B cell (primary cell): ENCODE measurements around the gene MAGI2. TPM values are rescaled to one million over a fixed set of nuclear protein-coding genes. Genes with fewer than 3 reads are reported as not detected.

Experiments
- ATAC-seq: fragments of 200-7000 bp; cut with Tn5 transposase; one replicate; pipeline ENCODE4 v1.10.0; 2021; ENCODE audit warnings: low read depth, mild to moderate bottlenecking, moderate number of reproducible peaks, moderate library complexity
- CTCF ChIA-PET: fragments of 350-600 bp; sonication (Branson Sonifier 250); formaldehyde crosslinking; loops from one replicate; lab custom pipeline; 2021; ENCODE audit warnings: antibody characterized with exemption, inconsistent platforms; lab: Charles Lee
- POLR2A ChIA-PET: fragments of 350-600 bp; sonication (Branson Sonifier 250); formaldehyde crosslinking; loops from one replicate; lab custom pipeline; 2021; ENCODE audit warnings: antibody characterized with exemption; lab: Charles Lee
- DNase-seq: peaks from one replicate; pipeline ENCODE4 v3.0.0; 2013
- H2AFZ ChIP-seq: 2 replicates; pipeline ENCODE4 v1.6.1; 2012; ENCODE audit warnings: mild to moderate bottlenecking, low read depth, low read length; ENCODE audit not compliant: insufficient read depth, poor library complexity, severe bottlenecking
- H3K27ac ChIP-seq, 2 donors: 1 replicate in 1 of 2; 2 replicates in 1 of 2; pipeline ENCODE4 v1.5.1; 2012 to 2013; ENCODE audit warnings: low read length in 2 of 2, mild to moderate bottlenecking in 2 of 2, moderate library complexity in 1 of 2
- H3K27me3 ChIP-seq, 4 experiments: fragments of 200-600 bp in 1 of 4; sonication (generic) in 1 of 4; replicated peaks in 1 of 4; 1 replicate in 2 of 4; 2 replicates in 2 of 4; pipeline versions ENCODE4 v1.6.1 to v1.7.0; 2013 to 2016; ENCODE audit warnings: low read length in 3 of 4, mild to moderate bottlenecking in 2 of 4, mixed read lengths in 1 of 4, moderate library complexity in 1 of 4; ENCODE audit not compliant: insufficient read depth in 4 of 4, control insufficient read depth in 3 of 4; ENCODE audit errors: control extremely low read depth in 1 of 4
- H3K36me3 ChIP-seq, 2 experiments: replicated peaks in 1 of 2; 1 replicate in 1 of 2; 2 replicates in 1 of 2; pipeline versions ENCODE4 v1.6.1 to v1.7.1; 2013; ENCODE audit warnings: low read length in 1 of 2; ENCODE audit not compliant: insufficient read depth in 2 of 2, control insufficient read depth in 1 of 2; ENCODE audit errors: control extremely low read depth in 1 of 2, extremely low read depth in 1 of 2
- H3K4me1 ChIP-seq, 2 donors: fragments of 200-600 bp in 1 of 2; sonication (generic) in 1 of 2; 1 replicate in 1 of 2; 2 replicates in 1 of 2; pipeline versions ENCODE4 v1.5.1 to v1.6.1; 2013 to 2017; ENCODE audit warnings: low read length in 2 of 2; ENCODE audit not compliant: control insufficient read depth in 2 of 2, insufficient read depth in 2 of 2
- H3K4me2 ChIP-seq: replicated peaks from 2 replicates; pipeline ENCODE3; 2012; ENCODE audit warnings: mild to moderate bottlenecking, low read depth, low read length; ENCODE audit not compliant: poor library complexity, severe bottlenecking
- H3K4me3 ChIP-seq, 5 experiments: fragments of 200-600 bp in 1 of 5; sonication (generic) in 1 of 5; 1 replicate in 3 of 5; 2 replicates in 2 of 5; pipeline versions ENCODE4 v1.5.1 to v1.7.0; 2011 to 2016; ENCODE audit warnings: low read length in 4 of 5, mild to moderate bottlenecking in 4 of 5, low read depth in 2 of 5, control low read depth in 1 of 5, moderate library complexity in 1 of 5; ENCODE audit not compliant: insufficient read depth in 1 of 5; ENCODE audit errors: control extremely low read depth in 1 of 5, extremely low read depth in 1 of 5
- H3K79me2 ChIP-seq: fragments of 200-600 bp; sonication (generic); one replicate; pipeline ENCODE4 v1.6.0; 2016; ENCODE audit warnings: low read length; ENCODE audit not compliant: control insufficient read depth, insufficient read depth
- H3K9ac ChIP-seq: fragments of 200-600 bp; sonication (generic); 2 replicates; pipeline ENCODE4 v1.6.1; 2017; ENCODE audit warnings: mild to moderate bottlenecking, low read length, moderate library complexity
- H3K9me3 ChIP-seq, 3 donors: one replicate each; pipeline versions ENCODE4 v1.6.1 to v1.7.1; 2013; ENCODE audit warnings: low read length in 2 of 3; ENCODE audit not compliant: control insufficient read depth in 2 of 3, insufficient read depth in 1 of 3; ENCODE audit errors: control extremely low read depth in 1 of 3
- H4K20me1 ChIP-seq: 2 replicates; pipeline ENCODE4 v1.6.0; 2012; ENCODE audit warnings: mild to moderate bottlenecking, low read length; ENCODE audit not compliant: insufficient read depth, control insufficient read depth, poor library complexity, severe bottlenecking
- H3K27ac Mint-ChIP-seq: one replicate; pipeline ENCODE4 v1.8.0; 2021; ENCODE audit warnings: mixed read lengths
- H3K27me3 Mint-ChIP-seq: one replicate; pipeline ENCODE4 v1.8.0; 2021; ENCODE audit warnings: mixed read lengths
- H3K4me1 Mint-ChIP-seq: one replicate; pipeline ENCODE4 v1.8.0; 2021; ENCODE audit warnings: mixed read lengths
- H3K4me3 Mint-ChIP-seq: one replicate; pipeline ENCODE4 v1.8.0; 2021; ENCODE audit warnings: mixed read lengths
- H3K9me3 Mint-ChIP-seq: one replicate; pipeline ENCODE4 v1.8.0; 2022; ENCODE audit warnings: mixed read lengths; ENCODE audit not compliant: insufficient read depth
- EZH2 ChIP-seq: IDR thresholded peaks from 2 replicates; pipeline ENCODE4 v1.6.1; 2012; ENCODE audit warnings: borderline replicate concordance, low read depth, mild to moderate bottlenecking, moderate library complexity, low read length; ENCODE audit not compliant: insufficient read depth, poor library complexity, severe bottlenecking
- WGBS: methylation state at CpG from one replicate; pipeline ENCODE4 v1.1.5; 2013; ENCODE audit warnings: missing lambda C conversion rate; ENCODE audit not compliant: insufficient coverage; 5-methylcytosine and 5-hydroxymethylcytosine counted together
- intact Hi-C: fragments of 100-400 bp; cut with micrococcal nuclease; formaldehyde crosslinking; loops from one replicate; pipeline ENCODE4 v1.10.0; 2022
- polyA plus RNA-seq: library from polyadenylated mRNA; depleted of rRNA; stranded (reverse); fragments of >200 nt; gene quantifications from 2 replicates; pipeline ENCODE4 v1.2.3, GENCODE V29; 2012
- total RNA-seq, 2 donors: library from RNA; stranded (reverse); fragments of 120-200 nt in 1 of 2; gene quantifications; 1 replicate in 1 of 2; 2 replicates in 1 of 2; pipeline versions ENCODE4 v1.2.3 to v1.2.4, GENCODE V29; 2013 to 2022
- TF ChIP-seq, protein P1 (sequence below): fragments of 200-600 bp; IDR thresholded peaks from one replicate; pipeline ENCODE4 v1.8.0; 2022; ENCODE audit warnings: antibody characterized with exemption, mild to moderate bottlenecking

MAGI2 gene
- total and polyA plus RNA-seq, 2 donors (not counting 1 experiment from before 2014, with no cell fraction given) = 0.16 to 0.64 TPM

DNA sequence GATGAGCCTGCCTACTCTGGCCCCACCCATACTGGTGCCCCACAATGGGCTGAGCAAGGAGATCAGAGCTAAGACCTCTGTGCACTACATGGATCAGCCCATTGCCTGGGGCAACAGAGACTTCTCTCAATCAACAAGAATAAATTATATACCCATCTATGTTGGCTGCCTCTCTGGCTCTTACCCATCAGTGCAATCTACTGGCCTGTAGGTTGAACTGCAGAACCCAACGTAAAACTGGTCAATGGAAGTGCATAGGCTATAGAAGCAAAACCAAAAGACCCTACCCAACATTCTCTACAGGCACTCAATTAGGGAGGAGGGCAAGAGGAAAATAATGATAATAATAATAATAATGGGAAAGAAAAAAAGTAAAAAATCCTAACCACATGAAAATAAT lies 574.3 kb downstream of the MAGI2 start:
- WGBS = no CpG with 5 or more reads among the region's 1 CpG
- no peaks in the 10 kb centered on the region for H3K27me3 Mint-ChIP-seq
- Histone ChIP-seq H3K4me1 (no peaks in the 10 kb centered on the region), H2AFZ (no peak overlapping the region), H3K9me3 (peaks cover 0 to 4% (median 2%) of the 10 kb centered on the region in 3 donors), H4K20me1 (no peaks in the 10 kb centered on the region), H3K4me2 (no peak overlapping the region), H3K9ac (no peak overlapping the region), H3K27ac (no peak overlapping the region), H3K36me3 (no peaks in the 10 kb centered on the region), H3K79me2 (no peaks in the 10 kb centered on the region), H3K27me3 (no peaks in the 10 kb centered on the region), H3K4me3 (no peak overlapping the region)
- H3K27ac Mint-ChIP-seq = no peak overlapping the region
- intact Hi-C loops = no loop called here
- DNase-seq = no peak
- TF ChIP-seq, protein P1, sequence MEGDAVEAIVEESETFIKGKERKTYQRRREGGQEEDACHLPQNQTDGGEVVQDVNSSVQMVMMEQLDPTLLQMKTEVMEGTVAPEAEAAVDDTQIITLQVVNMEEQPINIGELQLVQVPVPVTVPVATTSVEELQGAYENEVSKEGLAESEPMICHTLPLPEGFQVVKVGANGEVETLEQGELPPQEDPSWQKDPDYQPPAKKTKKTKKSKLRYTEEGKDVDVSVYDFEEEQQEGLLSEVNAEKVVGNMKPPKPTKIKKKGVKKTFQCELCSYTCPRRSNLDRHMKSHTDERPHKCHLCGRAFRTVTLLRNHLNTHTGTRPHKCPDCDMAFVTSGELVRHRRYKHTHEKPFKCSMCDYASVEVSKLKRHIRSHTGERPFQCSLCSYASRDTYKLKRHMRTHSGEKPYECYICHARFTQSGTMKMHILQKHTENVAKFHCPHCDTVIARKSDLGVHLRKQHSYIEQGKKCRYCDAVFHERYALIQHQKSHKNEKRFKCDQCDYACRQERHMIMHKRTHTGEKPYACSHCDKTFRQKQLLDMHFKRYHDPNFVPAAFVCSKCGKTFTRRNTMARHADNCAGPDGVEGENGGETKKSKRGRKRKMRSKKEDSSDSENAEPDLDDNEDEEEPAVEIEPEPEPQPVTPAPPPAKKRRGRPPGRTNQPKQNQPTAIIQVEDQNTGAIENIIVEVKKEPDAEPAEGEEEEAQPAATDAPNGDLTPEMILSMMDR = no peak
- TF ChIP-seq EZH2 = no peak
- no peaks in the 10 kb centered on the region for H3K4me1 Mint-ChIP-seq
- ChIA-PET CTCF (no interaction called here), POLR2A (no interaction called here)
- no peak overlapping the region for H3K4me3 Mint-ChIP-seq
- ATAC-seq = no peak
- H3K9me3 Mint-ChIP-seq = peaks cover 10% of the 10 kb centered on the region

DNA sequence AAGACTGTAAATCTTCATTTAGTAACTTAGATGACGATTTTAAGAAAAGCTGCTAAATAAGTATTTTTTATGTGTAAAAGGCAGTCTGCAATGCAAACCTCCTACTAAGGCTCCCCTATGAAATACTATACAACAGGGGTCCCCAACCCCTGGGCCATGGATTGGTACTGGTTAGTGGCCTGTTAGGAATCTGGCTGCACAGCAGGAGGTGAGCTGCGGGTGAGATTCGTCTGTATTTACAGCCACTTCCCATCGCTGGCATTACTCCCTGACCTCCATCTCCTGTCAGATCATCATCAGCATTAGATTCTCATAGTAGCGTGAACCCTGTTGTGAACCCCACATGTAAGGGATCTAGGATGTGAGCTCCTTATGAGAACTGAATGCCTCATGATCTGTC lies 580.4 kb downstream of the MAGI2 start:
- Histone ChIP-seq H3K4me1 (no peaks in the 10 kb centered on the region), H3K4me2 (no peak overlapping the region), H3K27ac (no peak overlapping the region), H3K27me3 (no peaks in the 10 kb centered on the region), H3K79me2 (no peaks in the 10 kb centered on the region), H3K9me3 (peaks cover 0 to 3% (median 0%) of the 10 kb centered on the region in 3 donors), H3K9ac (no peak overlapping the region), H2AFZ (no peak overlapping the region), H3K4me3 (no peak overlapping the region), H4K20me1 (no peaks in the 10 kb centered on the region), H3K36me3 (no peaks in the 10 kb centered on the region)
- Mint-ChIP-seq H3K4me1 (no peaks in the 10 kb centered on the region), H3K27me3 (no peaks in the 10 kb centered on the region), H3K4me3 (no peak overlapping the region), H3K9me3 (peaks cover 4% of the 10 kb centered on the region), H3K27ac (no peak overlapping the region)
- ChIA-PET CTCF (no interaction called here), POLR2A (no interaction called here)
- intact Hi-C loops = no loop called here
- WGBS = no CpG with 5 or more reads among the region's 5 CpGs
- TF ChIP-seq, protein P1 = no peak
- no peak for TF ChIP-seq EZH2
- ATAC-seq (no peak), DNase-seq (no peak)
